Ishikawa (cell line): Measurements from ENCODE around the gene SLC6A20.

Experiments used
- EP300 ChIP-seq: IDR thresholded peaks from 2 replicates; pipeline ENCODE4 v1.6.1; 2012; ENCODE audit warnings: borderline replicate concordance
- RAD21 ChIP-seq: IDR thresholded peaks from 2 replicates; pipeline ENCODE4 v1.6.1; 2012; ENCODE audit warnings: low read depth
- YY1 ChIP-seq: IDR thresholded peaks from 2 replicates; pipeline ENCODE4 v1.6.1; 2012; ENCODE audit warnings: low read depth
- ZBTB7A ChIP-seq: IDR thresholded peaks from 2 replicates; pipeline ENCODE4 v1.6.1; 2012; ENCODE audit warnings: low read depth
- TF ChIP-seq, protein P1 (sequence below): IDR thresholded peaks from 2 replicates; pipeline ENCODE4 v1.6.1; 2012; ENCODE audit warnings: low read depth, mild to moderate bottlenecking

DNA sequence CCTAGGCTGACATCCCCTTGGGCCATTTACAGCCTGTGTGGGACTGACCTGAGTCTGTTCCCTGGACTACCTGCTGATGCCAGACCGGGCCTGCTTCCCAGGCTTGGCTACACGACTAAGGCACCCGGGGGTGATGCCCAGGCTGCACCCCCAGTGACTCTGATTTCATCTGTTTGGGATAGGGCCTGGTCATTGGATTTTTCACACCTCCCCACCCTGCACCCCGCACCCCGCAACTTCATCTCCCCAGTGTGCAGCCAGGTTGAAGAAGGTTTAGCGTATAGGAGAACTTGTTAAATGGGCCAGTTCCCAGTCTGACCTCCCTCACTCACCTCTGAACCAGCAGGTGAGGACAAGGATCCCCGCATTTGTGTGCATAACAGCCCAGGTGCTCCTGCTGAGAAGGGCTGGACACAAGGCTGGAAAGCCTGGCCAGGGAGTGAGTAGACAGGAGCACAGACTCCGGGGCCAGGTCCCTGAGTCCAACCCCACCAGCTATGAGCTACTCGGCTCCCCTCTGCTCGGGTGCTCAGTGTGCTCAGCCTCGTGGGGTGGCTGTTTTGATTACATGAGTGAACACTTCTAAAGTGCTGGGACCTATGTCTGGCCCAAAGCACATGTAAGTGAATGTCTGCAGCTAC, 18.5 kb downstream of the SLC6A20 start:
- TF ChIP-seq, protein P1, sequence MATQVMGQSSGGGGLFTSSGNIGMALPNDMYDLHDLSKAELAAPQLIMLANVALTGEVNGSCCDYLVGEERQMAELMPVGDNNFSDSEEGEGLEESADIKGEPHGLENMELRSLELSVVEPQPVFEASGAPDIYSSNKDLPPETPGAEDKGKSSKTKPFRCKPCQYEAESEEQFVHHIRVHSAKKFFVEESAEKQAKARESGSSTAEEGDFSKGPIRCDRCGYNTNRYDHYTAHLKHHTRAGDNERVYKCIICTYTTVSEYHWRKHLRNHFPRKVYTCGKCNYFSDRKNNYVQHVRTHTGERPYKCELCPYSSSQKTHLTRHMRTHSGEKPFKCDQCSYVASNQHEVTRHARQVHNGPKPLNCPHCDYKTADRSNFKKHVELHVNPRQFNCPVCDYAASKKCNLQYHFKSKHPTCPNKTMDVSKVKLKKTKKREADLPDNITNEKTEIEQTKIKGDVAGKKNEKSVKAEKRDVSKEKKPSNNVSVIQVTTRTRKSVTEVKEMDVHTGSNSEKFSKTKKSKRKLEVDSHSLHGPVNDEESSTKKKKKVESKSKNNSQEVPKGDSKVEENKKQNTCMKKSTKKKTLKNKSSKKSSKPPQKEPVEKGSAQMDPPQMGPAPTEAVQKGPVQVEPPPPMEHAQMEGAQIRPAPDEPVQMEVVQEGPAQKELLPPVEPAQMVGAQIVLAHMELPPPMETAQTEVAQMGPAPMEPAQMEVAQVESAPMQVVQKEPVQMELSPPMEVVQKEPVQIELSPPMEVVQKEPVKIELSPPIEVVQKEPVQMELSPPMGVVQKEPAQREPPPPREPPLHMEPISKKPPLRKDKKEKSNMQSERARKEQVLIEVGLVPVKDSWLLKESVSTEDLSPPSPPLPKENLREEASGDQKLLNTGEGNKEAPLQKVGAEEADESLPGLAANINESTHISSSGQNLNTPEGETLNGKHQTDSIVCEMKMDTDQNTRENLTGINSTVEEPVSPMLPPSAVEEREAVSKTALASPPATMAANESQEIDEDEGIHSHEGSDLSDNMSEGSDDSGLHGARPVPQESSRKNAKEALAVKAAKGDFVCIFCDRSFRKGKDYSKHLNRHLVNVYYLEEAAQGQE, result no peak
- TF ChIP-seq YY1 (no peak), ZBTB7A (no peak), RAD21 (no peak), EP300 (no peak)
